HepG2 (cell line): ENCODE measurements around the gene TBC1D20. TPM values are rescaled to one million over a fixed set of nuclear protein-coding genes. Genes with fewer than 3 reads are reported as not detected.

Experiments
- CBX2 ChIP-seq, 2 experiments: fragments of 200-600 bp in 1 of 2; sonication (generic); formaldehyde crosslinking in 1 of 2; IDR thresholded peaks; 2 replicates each; pipeline versions ENCODE4 v1.7.0 to v1.8.1; 2018 to 2022; ENCODE audit warnings: low read depth in 2 of 2, low read length in 1 of 2, mild to moderate bottlenecking in 1 of 2, missing genetic modification reagents in 1 of 2
- HMGXB3 ChIP-seq: sonication (generic); formaldehyde crosslinking; IDR thresholded peaks from 2 replicates; pipeline ENCODE4 v1.4.0; 2020; ENCODE audit warnings: missing genetic modification reagents, borderline replicate concordance
- NFE2L2 ChIP-seq: fragments of 150-350 bp; IDR thresholded peaks from 2 replicates; pipeline ENCODE4 v1.6.1; 2014; ENCODE audit warnings: low read length
- NONO ChIP-seq, 2 experiments: fragments of 450-650 bp in 1 of 2; sonication (generic) in 1 of 2; formaldehyde crosslinking in 1 of 2; IDR thresholded peaks in 1 of 2; conservative IDR thresholded peaks in 1 of 2; 2 replicates each; pipeline versions ENCODE4 v1.6.1 to v1.8.0; 2017 to 2022; ENCODE audit warnings: mild to moderate bottlenecking in 1 of 2, missing genetic modification reagents in 1 of 2, moderate library complexity in 1 of 2
- PRDM10 ChIP-seq: sonication (generic); formaldehyde crosslinking; IDR thresholded peaks from 2 replicates; pipeline ENCODE4 v1.4.0; 2020; ENCODE audit warnings: low read depth, missing genetic modification reagents
- RXRA ChIP-seq: sonication (generic); formaldehyde crosslinking; IDR thresholded peaks from 2 replicates; pipeline ENCODE4 v1.5.1; 2020; ENCODE audit warnings: missing genetic modification reagents
- SNAPC2 ChIP-seq: sonication (generic); formaldehyde crosslinking; IDR thresholded peaks from 2 replicates; pipeline ENCODE4 v1.8.1; 2022; ENCODE audit warnings: mild to moderate bottlenecking, missing genetic modification reagents
- TMF1 ChIP-seq: sonication (generic); formaldehyde crosslinking; IDR thresholded peaks from 2 replicates; pipeline ENCODE4 v1.8.1; 2022; ENCODE audit warnings: low read depth, missing genetic modification reagents
- ZBTB2 ChIP-seq: sonication (generic); formaldehyde crosslinking; IDR thresholded peaks from 2 replicates; pipeline ENCODE4 v1.8.0; 2022; ENCODE audit warnings: low read depth, missing genetic modification reagents
- ZNF329 ChIP-seq: sonication (generic); formaldehyde crosslinking; IDR thresholded peaks from 2 replicates; pipeline ENCODE4 v1.9.0; 2021; ENCODE audit warnings: low read depth, mild to moderate bottlenecking, missing genetic modification reagents
- ZNF607 ChIP-seq: sonication (generic); formaldehyde crosslinking; IDR thresholded peaks from 2 replicates; pipeline ENCODE4 v1.5.1; 2020; ENCODE audit warnings: missing genetic modification reagents, mild to moderate bottlenecking, borderline replicate concordance
- polyA plus RNA-seq, 8 experiments: library from polyadenylated mRNA; depleted of rRNA in 3 of 8; stranded (reverse) in 7 of 8; unstranded in 1 of 8; fragments of >200 nt; fragmentation: Illumina TruSeq in 4 of 8; extraction: Trizol in 4 of 8; gene quantifications; 2 replicates each; pipeline versions ENCODE4 v1.2.1 to v1.2.3, GENCODE V29; 2011 to 2016; ENCODE audit warnings: low read depth in 4 of 8, missing spikeins in 1 of 8, mixed read lengths in 1 of 8; ENCODE audit not compliant: insufficient read depth in 1 of 8
- total RNA-seq, 5 experiments: library from RNA; depleted of rRNA; stranded (reverse); fragments of >200 nt; fragmentation: Illumina TruSeq; extraction: Trizol; gene quantifications; 2 replicates each; pipeline ENCODE4 v1.2.3, GENCODE V29; 2016; ENCODE audit warnings: low read depth in 1 of 5
- TF ChIP-seq, protein P1 (sequence below): sonication (generic); formaldehyde crosslinking; conservative IDR thresholded peaks from 2 replicates; pipeline ENCODE4 v1.4.0; 2020; ENCODE audit warnings: missing genetic modification reagents
- TF ChIP-seq, protein P2 (sequence below): sonication (generic); formaldehyde crosslinking; IDR thresholded peaks from 2 replicates; pipeline ENCODE4 v1.4.0; 2020; ENCODE audit warnings: missing genetic modification reagents

TBC1D20 gene
- total and polyA plus RNA-seq, 2 of the 13 experiments (the other 11 are each of a cell fraction or from before 2014, with no cell fraction given) = 36.6 to 47.1 TPM

DNA sequence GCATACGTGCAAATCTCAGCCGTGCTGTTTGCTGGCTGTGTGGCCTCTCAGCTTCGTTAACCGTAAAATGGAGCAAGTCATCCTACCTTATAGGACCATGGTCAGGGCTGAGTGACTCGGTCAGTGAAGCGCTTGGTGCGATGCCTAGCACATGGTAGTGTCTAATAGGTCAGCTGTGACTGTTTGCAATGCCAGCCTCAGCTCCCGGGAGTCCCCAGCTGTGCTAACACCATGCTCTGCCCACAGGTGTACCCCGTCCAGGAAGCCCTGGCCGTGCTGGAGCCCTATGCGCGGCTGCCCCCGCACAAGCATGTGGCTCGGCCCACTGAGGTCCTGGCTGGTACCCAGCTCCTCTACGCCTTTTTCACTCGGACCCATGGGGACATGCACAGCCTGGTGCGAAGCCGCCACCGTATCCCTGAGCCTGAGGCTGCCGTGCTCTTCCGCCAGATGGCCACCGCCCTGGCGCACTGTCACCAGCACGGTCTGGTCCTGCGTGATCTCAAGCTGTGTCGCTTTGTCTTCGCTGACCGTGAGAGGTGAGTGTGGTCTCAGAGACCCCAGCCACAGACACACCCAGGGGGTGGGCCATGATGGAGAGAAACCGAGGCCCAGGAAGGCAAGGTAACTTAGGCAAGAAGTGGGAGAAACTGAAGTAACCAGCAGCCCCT, 71.2 kb downstream of the TBC1D20 start (continued):
- TF ChIP-seq CBX2 (IDR thresholded peaks at IDR 0.05; ENCODE audit: low read depth, low read length) (no peak), CBX2 (CRISPR knock-in tag; IDR thresholded peaks at IDR 0.05; ENCODE audit: low read depth) (no peak), ZNF329 (CRISPR knock-in tag) (no peak), SNAPC2 (CRISPR knock-in tag) (no peak), ZBTB2 (no peak), TMF1 (CRISPR knock-in tag) (no peak), RXRA (CRISPR knock-in tag) (no peak), PRDM10 (CRISPR knock-in tag) (no peak), NFE2L2 (no peak), ZNF607 (CRISPR knock-in tag) (no peak), HMGXB3 (no peak), NONO (IDR thresholded peaks at IDR 0.05) (no peak), NONO (CRISPR knock-in tag; conservative IDR thresholded peaks at IDR 0.05) (0 out of 2 replicates have a peak, but pooled peaks have one; percentile 22)
- TF ChIP-seq, protein P1, sequence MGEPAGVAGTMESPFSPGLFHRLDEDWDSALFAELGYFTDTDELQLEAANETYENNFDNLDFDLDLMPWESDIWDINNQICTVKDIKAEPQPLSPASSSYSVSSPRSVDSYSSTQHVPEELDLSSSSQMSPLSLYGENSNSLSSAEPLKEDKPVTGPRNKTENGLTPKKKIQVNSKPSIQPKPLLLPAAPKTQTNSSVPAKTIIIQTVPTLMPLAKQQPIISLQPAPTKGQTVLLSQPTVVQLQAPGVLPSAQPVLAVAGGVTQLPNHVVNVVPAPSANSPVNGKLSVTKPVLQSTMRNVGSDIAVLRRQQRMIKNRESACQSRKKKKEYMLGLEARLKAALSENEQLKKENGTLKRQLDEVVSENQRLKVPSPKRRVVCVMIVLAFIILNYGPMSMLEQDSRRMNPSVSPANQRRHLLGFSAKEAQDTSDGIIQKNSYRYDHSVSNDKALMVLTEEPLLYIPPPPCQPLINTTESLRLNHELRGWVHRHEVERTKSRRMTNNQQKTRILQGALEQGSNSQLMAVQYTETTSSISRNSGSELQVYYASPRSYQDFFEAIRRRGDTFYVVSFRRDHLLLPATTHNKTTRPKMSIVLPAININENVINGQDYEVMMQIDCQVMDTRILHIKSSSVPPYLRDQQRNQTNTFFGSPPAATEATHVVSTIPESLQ (CRISPR knock-in tag) = no peak
- TF ChIP-seq, protein P2, sequence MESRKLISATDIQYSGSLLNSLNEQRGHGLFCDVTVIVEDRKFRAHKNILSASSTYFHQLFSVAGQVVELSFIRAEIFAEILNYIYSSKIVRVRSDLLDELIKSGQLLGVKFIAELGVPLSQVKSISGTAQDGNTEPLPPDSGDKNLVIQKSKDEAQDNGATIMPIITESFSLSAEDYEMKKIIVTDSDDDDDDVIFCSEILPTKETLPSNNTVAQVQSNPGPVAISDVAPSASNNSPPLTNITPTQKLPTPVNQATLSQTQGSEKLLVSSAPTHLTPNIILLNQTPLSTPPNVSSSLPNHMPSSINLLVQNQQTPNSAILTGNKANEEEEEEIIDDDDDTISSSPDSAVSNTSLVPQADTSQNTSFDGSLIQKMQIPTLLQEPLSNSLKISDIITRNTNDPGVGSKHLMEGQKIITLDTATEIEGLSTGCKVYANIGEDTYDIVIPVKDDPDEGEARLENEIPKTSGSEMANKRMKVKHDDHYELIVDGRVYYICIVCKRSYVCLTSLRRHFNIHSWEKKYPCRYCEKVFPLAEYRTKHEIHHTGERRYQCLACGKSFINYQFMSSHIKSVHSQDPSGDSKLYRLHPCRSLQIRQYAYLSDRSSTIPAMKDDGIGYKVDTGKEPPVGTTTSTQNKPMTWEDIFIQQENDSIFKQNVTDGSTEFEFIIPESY = peak; percentile 88
